ENCODE results near the gene EFHC2.

DNA sequence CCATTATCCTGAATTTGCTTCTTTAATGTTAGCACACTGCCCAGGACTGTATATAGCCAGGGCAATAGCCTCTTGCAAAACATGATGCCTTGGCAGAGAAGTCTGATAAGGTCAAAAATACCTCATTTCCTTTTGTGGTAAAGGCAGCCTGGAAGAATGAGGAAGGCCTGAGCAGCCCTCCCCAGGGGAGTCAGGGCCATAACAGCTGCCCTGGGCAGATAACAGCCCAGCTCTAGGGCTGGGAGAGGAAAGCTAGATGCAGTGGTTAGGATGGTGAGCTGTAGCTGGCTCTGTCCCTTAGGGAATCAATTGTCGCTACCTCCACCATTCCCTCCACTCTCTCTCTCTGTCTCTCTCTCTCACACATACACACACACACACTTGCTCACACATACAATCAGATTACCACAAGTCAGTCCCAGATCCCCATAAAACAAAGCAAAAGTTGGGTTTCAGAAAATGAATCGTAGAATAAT lies 29.2 kb downstream of the EFHC2 start:
- TF ChIP-seq SNAI2 (CRISPR knock-in tag; IDR thresholded peaks at IDR 0.05) (no peak), TCF4 (CRISPR knock-in tag; IDR thresholded peaks at IDR 0.05; ENCODE audit: borderline replicate concordance) (no peak), PPARA (CRISPR knock-in tag; IDR thresholded peaks at IDR 0.05; ENCODE audit: borderline replicate concordance) (no peak), ZNF565 (CRISPR knock-in tag; conservative IDR thresholded peaks at IDR 0.05; ENCODE audit: low read depth) (no peak), OSR1 (CRISPR knock-in tag; IDR thresholded peaks at IDR 0.05) (no peak), CSDC2 (CRISPR knock-in tag; IDR thresholded peaks at IDR 0.05) (no peak), ZFP30 (CRISPR knock-in tag; IDR thresholded peaks at IDR 0.05) (no peak), ZNF70 (CRISPR knock-in tag; IDR thresholded peaks at IDR 0.05) (no peak), ESRRG (CRISPR knock-in tag; IDR thresholded peaks at IDR 0.05) (no peak), ZFP3 (CRISPR knock-in tag; IDR thresholded peaks at IDR 0.05) (no peak)
- TF ChIP-seq, protein P1, sequence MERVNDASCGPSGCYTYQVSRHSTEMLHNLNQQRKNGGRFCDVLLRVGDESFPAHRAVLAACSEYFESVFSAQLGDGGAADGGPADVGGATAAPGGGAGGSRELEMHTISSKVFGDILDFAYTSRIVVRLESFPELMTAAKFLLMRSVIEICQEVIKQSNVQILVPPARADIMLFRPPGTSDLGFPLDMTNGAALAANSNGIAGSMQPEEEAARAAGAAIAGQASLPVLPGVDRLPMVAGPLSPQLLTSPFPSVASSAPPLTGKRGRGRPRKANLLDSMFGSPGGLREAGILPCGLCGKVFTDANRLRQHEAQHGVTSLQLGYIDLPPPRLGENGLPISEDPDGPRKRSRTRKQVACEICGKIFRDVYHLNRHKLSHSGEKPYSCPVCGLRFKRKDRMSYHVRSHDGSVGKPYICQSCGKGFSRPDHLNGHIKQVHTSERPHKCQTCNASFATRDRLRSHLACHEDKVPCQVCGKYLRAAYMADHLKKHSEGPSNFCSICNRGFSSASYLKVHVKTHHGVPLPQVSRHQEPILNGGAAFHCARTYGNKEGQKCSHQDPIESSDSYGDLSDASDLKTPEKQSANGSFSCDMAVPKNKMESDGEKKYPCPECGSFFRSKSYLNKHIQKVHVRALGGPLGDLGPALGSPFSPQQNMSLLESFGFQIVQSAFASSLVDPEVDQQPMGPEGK (CRISPR knock-in tag; IDR thresholded peaks at IDR 0.05; ENCODE audit: borderline replicate concordance), result no peak
